HG03064 (cell line): ENCODE data around the gene PLEKHG4.

ENCODE experiments used
- ATAC-seq: cut with Tn5 transposase; IDR thresholded peaks from one replicate; pipeline ENCODE4 v1.9.1; 2021; ENCODE audit warnings: low read depth; ENCODE audit not compliant: unreplicated experiment

The PLEKHG4 gene

GRCh38 chr16:67244387-67245185 is 34.7 kb upstream of the PLEKHG4 start:
- ATAC-seq = peak; percentile 45

GRCh38 chr16:67245186-67245585 is 34.1 kb upstream of the PLEKHG4 start:
- no peak for ATAC-seq

GRCh38 chr16:67245674-67246080 is 33.7 kb upstream of the PLEKHG4 start:
- no peak for ATAC-seq

- no peak for ATAC-seq
Measured at GRCh38 chr16:67246081-67246755, 33.1 kb upstream of the PLEKHG4 start.

GRCh38 chr16:67246756-67247191 is 32.6 kb upstream of the PLEKHG4 start:
- no peak for ATAC-seq

GRCh38 chr16:67247192-67248072 is 31.9 kb upstream of the PLEKHG4 start, which contains the start of gene FHOD1:
TSS of gene FHOD1 (minus strand) at chr16:67247481. CDS start at chr16:67247410, 71 bp downstream.
- ATAC-seq = peak; percentile 41

GRCh38 chr16:67248073-67248400 is 31.3 kb upstream of the PLEKHG4 start:
- ATAC-seq = no peak

- no peak for ATAC-seq
Measured at GRCh38 chr16:67248401-67249177, 30.7 kb upstream of the PLEKHG4 start, which contains the start of gene SLC9A5. TSS of gene SLC9A5 (plus strand) at chr16:67248979. CDS start at chr16:67249015, 36 bp downstream.

- no peak for ATAC-seq
Measured at GRCh38 chr16:67249178-67250044, 29.9 kb upstream of the PLEKHG4 start.

GRCh38 chr16:67250045-67250327 is 29.3 kb upstream of the PLEKHG4 start:
- ATAC-seq = no peak

GRCh38 chr16:67252609-67253497 is 26.5 kb upstream of the PLEKHG4 start:
- ATAC-seq = no peak

- no peak for ATAC-seq
Measured at GRCh38 chr16:67254801-67255552, 24.4 kb upstream of the PLEKHG4 start.

- ATAC-seq = no peak
Measured at GRCh38 chr16:67255553-67256221, 23.6 kb upstream of the PLEKHG4 start.

GRCh38 chr16:67256701-67257230 is 22.6 kb upstream of the PLEKHG4 start:
- ATAC-seq = no peak

GRCh38 chr16:67257486-67258160 is 21.7 kb upstream of the PLEKHG4 start:
- no peak for ATAC-seq

- ATAC-seq = no peak
Measured at GRCh38 chr16:67258161-67258835, 21.0 kb upstream of the PLEKHG4 start.
